GM12878 (cell line): Measurements from ENCODE around the gene VDR.
A peak's percentile ranks its signal among the peaks of the same experiment; 100 is the strongest.

ENCODE experiments used
- FOXK2 ChIP-seq: fragments of 450-650 bp; IDR thresholded peaks from 2 replicates; pipeline ENCODE4 v1.6.1; 2017; ENCODE audit warnings: mild to moderate bottlenecking, moderate library complexity
- HCFC1 ChIP-seq: fragments of 150-350 bp; IDR thresholded peaks from 2 replicates; pipeline ENCODE4 v1.6.1; 2014; ENCODE audit warnings: low read length
- PAX8 ChIP-seq: fragments of 450-650 bp; IDR thresholded peaks from 2 replicates; pipeline ENCODE4 v1.6.1; 2017; ENCODE audit warnings: mild to moderate bottlenecking, moderate library complexity
- POLR2AphosphoS5 ChIP-seq: IDR thresholded peaks from 2 replicates; pipeline ENCODE4 v1.6.1; 2011; ENCODE audit warnings: mild to moderate bottlenecking, low read length, inconsistent platforms
- REST ChIP-seq: IDR thresholded peaks from 2 replicates; pipeline ENCODE4 v1.6.1; 2012; ENCODE audit warnings: mild to moderate bottlenecking, low read depth, low read length
- SMC3 ChIP-seq: IDR thresholded peaks from 2 replicates; pipeline ENCODE4 v1.6.1; 2011; ENCODE audit warnings: low read length, improper control_type of control experiment, borderline replicate concordance
- SP1 ChIP-seq: IDR thresholded peaks from one replicate; pipeline ENCODE4 v1.6.1; 2011; ENCODE audit warnings: low read depth, low read length
- YY1 ChIP-seq: IDR thresholded peaks from 2 replicates; pipeline ENCODE4 v1.6.1; 2011; ENCODE audit warnings: low read depth, mild to moderate bottlenecking, low read length
- ZNF207 ChIP-seq: fragments of 450-650 bp; IDR thresholded peaks from 2 replicates; pipeline ENCODE4 v1.6.1; 2014; ENCODE audit warnings: antibody characterized with exemption, mild to moderate bottlenecking, borderline replicate concordance
- TF ChIP-seq, protein P1 (sequence below), 3 experiments: IDR thresholded peaks in 2 of 3; conservative IDR thresholded peaks in 1 of 3; 2 replicates each; pipeline ENCODE4 v1.5.1; 2011; ENCODE audit warnings: low read depth in 3 of 3, low read length in 3 of 3, mild to moderate bottlenecking in 3 of 3, control low read depth in 2 of 3, moderate library complexity in 2 of 3, inconsistent platforms in 1 of 3, mixed read lengths in 1 of 3; ENCODE audit not compliant: control insufficient read depth in 2 of 3, insufficient read depth in 1 of 3; ENCODE audit errors: extremely low read depth in 1 of 3

DNA sequence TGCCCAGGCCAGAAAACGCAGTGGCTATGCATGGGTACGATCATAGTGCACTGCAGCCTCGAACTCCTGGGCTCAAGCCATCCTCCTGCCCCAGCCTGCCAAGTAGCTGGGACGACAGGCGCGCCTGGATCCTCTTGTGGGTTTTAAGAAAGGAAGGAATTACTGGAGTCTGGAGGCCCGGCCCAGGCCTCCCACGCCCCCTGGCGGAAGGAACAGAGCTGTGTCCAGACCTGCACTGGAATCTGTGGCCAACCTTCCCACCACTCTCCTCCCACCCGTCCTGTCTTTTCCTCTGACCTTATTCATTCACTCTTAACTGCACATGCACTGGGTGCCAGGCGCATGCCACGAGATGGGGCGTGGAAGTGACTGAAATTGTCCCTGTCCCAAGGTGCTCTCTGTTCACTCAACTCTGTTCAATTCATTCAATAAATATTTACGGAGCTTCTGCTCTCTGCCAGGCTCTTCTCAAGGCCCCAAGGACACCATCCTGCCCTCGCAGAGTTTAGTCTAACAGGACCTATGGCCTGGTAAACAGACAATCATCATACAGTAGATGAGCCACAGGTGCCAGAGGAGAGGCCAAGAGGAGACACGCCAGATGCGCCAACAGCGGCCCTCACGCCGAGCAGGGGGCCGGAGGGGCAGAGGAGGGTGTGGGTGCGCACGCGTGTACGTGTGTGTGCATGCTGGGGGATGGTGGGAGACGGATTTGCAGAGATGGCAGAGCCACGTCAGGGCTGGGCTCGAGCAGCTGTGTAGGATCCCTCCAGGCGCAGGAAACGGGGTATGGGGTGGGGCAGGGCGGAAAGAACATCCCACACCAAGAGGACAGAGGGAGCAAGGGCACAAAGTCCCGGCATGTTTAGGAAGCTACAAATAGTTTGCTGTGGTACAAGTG is 44.9 kb upstream of the VDR start:
- TF ChIP-seq HCFC1, result no peak
- 0 out of 2 replicates have a peak, but pooled peaks have one; percentile 42 for TF ChIP-seq YY1
- no peak for TF ChIP-seq POLR2AphosphoS5
- TF ChIP-seq, protein P1, sequence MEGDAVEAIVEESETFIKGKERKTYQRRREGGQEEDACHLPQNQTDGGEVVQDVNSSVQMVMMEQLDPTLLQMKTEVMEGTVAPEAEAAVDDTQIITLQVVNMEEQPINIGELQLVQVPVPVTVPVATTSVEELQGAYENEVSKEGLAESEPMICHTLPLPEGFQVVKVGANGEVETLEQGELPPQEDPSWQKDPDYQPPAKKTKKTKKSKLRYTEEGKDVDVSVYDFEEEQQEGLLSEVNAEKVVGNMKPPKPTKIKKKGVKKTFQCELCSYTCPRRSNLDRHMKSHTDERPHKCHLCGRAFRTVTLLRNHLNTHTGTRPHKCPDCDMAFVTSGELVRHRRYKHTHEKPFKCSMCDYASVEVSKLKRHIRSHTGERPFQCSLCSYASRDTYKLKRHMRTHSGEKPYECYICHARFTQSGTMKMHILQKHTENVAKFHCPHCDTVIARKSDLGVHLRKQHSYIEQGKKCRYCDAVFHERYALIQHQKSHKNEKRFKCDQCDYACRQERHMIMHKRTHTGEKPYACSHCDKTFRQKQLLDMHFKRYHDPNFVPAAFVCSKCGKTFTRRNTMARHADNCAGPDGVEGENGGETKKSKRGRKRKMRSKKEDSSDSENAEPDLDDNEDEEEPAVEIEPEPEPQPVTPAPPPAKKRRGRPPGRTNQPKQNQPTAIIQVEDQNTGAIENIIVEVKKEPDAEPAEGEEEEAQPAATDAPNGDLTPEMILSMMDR (IDR thresholded peaks at IDR 0.05 in 2 of 3, conservative IDR thresholded peaks at IDR 0.05 in 1 of 3; ENCODE audit: control insufficient read depth in 2 of 3, extremely low read depth in 1 of 3, insufficient read depth in 1 of 3, low read depth in 3 of 3, low read length in 3 of 3), result peak; percentile 75 to 89 (median 87)
- no peak for TF ChIP-seq SP1
- no peak for TF ChIP-seq ZNF207
- no peak for TF ChIP-seq REST
- TF ChIP-seq PAX8, result no peak
- TF ChIP-seq SMC3, result peak; percentile 70; the same call in 1 of the 2 replicates
- TF ChIP-seq FOXK2, result no peak
